Osteoblast (primary cell): ENCODE data around the gene HCAR3. TPM values are rescaled to one million over a fixed set of nuclear protein-coding genes. Genes with fewer than 3 reads are reported as not detected.

Source experiments
- DNase-seq: peaks from one replicate; pipeline ENCODE4 v3.0.0; 2011; ENCODE audit warnings: low spot score, mixed read lengths; ENCODE audit not compliant: insufficient read length; ENCODE audit errors: missing footprints
- H2AFZ ChIP-seq: 2 replicates; pipeline ENCODE4 v1.6.0; 2011; ENCODE audit warnings: mild to moderate bottlenecking, low read length
- H3K27ac ChIP-seq: 2 replicates; pipeline ENCODE4 v1.5.1; 2011; ENCODE audit warnings: mild to moderate bottlenecking, low read depth, low read length, moderate library complexity
- H3K27me3 ChIP-seq: 2 replicates; pipeline ENCODE4 v1.6.0; 2012; ENCODE audit warnings: mild to moderate bottlenecking, control low read depth, inconsistent platforms, low read length, moderate library complexity; ENCODE audit not compliant: insufficient read depth
- H3K36me3 ChIP-seq: 2 replicates; pipeline ENCODE4 v1.5.1; 2011; ENCODE audit warnings: mild to moderate bottlenecking, low read length, control low read depth, moderate library complexity; ENCODE audit not compliant: insufficient read depth
- H3K4me1 ChIP-seq: 2 replicates; pipeline ENCODE4 v1.5.1; 2011; ENCODE audit warnings: mild to moderate bottlenecking, low read length, control low read depth, moderate library complexity; ENCODE audit not compliant: insufficient read depth
- H3K4me2 ChIP-seq: 2 replicates; pipeline ENCODE4 v1.6.0; 2011; ENCODE audit warnings: mild to moderate bottlenecking, low read length; ENCODE audit not compliant: insufficient read depth
- H3K4me3 ChIP-seq: fragments of 200-600 bp; sonication (generic); 3 replicates; pipeline ENCODE4 v1.5.1; 2012; ENCODE audit warnings: mild to moderate bottlenecking, low read length, inconsistent platforms; ENCODE audit not compliant: insufficient read depth
- H3K79me2 ChIP-seq: 2 replicates; pipeline ENCODE4 v1.6.0; 2012; ENCODE audit warnings: mild to moderate bottlenecking, low read length, control low read depth, inconsistent platforms; ENCODE audit not compliant: insufficient read depth
- H3K9me3 ChIP-seq: 2 replicates; pipeline ENCODE4 v1.5.1; 2011; ENCODE audit warnings: low read depth, low read length, control low read depth
- H4K20me1 ChIP-seq: 2 replicates; pipeline ENCODE4 v1.6.0; 2012; ENCODE audit warnings: mild to moderate bottlenecking, low read length, control low read depth; ENCODE audit not compliant: insufficient read depth
- CTCF ChIP-seq: IDR thresholded peaks from 2 replicates; pipeline ENCODE4 v1.5.1; 2011; ENCODE audit warnings: mild to moderate bottlenecking, low read depth, low read length, moderate library complexity; ENCODE audit errors: extremely low read depth
- small RNA-seq: library from RNA; depleted of rRNA; stranded (forward); fragments of <200 nt; gene quantifications from one replicate; pipeline ENCODE3, GENCODE V24; 2012
- total RNA-seq: library from RNA; depleted of rRNA; stranded (reverse); fragments of >200 nt; gene quantifications from 2 replicates; pipeline ENCODE4 v1.2.3, GENCODE V29; 2012

HCAR3 gene
- total RNA-seq, 1 donor = not detected

DNA sequence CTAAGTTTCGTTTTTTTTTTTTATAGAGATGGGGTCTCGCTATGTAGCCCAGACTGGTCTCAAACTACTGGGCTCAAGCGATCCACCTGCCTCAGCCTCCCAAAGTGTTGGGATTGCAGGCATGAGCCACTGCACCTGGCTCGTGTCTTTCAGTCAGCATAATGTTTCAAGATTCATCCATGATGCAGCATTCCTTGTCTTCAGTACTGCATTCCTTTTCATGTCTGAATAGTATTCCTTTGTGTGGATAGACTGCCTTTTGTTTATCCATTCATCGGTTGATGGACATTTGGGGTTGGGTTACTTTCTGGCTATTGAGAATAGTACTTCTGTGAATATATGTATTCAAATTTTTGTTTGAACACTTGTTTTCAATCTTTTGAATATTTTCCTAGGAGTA, 50.9 kb downstream of the HCAR3 start:
- H4K20me1 ChIP-seq = no peaks in the 10 kb centered on the region
- no peak for DNase-seq
- H3K4me1 ChIP-seq = peaks cover 12% of the 10 kb centered on the region
- no peak overlapping the region for H3K27ac ChIP-seq
- H3K4me2 ChIP-seq = no peak overlapping the region
- no peak for TF ChIP-seq CTCF
- H3K9me3 ChIP-seq = no peaks in the 10 kb centered on the region
- H3K36me3 ChIP-seq = no peaks in the 10 kb centered on the region
- H3K27me3 ChIP-seq = no peaks in the 10 kb centered on the region
- no peak overlapping the region for H2AFZ ChIP-seq
- no peaks in the 10 kb centered on the region for H3K79me2 ChIP-seq
- H3K4me3 ChIP-seq = no peak overlapping the region

DNA sequence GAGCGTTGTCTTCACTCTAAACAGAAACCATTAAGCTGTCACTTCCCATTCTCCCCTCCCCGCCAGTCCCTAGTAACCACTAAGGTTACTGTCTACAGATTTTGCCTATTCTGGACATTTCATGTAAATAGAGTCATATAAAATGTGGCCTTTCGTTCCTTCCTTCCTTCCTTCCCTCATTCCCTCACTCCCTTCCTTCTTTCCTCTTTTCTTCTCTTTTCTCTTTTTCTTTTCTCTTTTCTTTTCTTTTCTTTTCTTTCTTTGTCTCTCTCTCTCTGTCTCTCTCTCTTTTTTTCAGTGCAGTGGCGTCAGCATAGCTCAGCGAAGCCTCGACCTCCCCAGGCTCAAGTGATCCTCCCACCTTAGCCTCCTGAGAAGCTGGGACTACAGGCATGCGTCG, 51.3 kb downstream of the HCAR3 start:
- TF ChIP-seq CTCF = no peak
- Histone ChIP-seq H3K4me3 (no peak overlapping the region), H3K36me3 (no peaks in the 10 kb centered on the region), H4K20me1 (no peaks in the 10 kb centered on the region), H3K79me2 (no peaks in the 10 kb centered on the region), H3K9me3 (no peaks in the 10 kb centered on the region), H2AFZ (no peak overlapping the region), H3K4me2 (no peak overlapping the region), H3K4me1 (peaks cover 12% of the 10 kb centered on the region), H3K27ac (no peak overlapping the region), H3K27me3 (no peaks in the 10 kb centered on the region)
- DNase-seq = no peak

Small RNA genes lying within 50 kb of the gene (small RNA-seq; reads per million reads assigned to genes)
- gene AC026333.2 = not detected

Other genes with a start within 250 kb of the HCAR3 start
- gene ZCCHC8, start 215.9 kb downstream of the HCAR3 start, total RNA-seq = 18.9 and 22.8 TPM in 2 replicates
- 41.8 and 43.1 TPM in 2 replicates for gene RSRC2, start 189.9 kb downstream of the HCAR3 start, total RNA-seq
- gene KNTC1, start 189.6 kb downstream of the HCAR3 start, total RNA-seq = 12.3 and 14.7 TPM in 2 replicates
- gene HCAR2, start 13.5 kb downstream of the HCAR3 start, total RNA-seq = not detected in 2 replicates
- gene HCAR1, start 14.0 kb upstream of the HCAR3 start, total RNA-seq = 0.59 and 1.1 TPM in 2 replicates
- gene DENR, start 36.0 kb upstream of the HCAR3 start, total RNA-seq = 37.4 and 44.5 TPM in 2 replicates
- gene CCDC62, start 57.8 kb upstream of the HCAR3 start, total RNA-seq = 0.36 and 1.2 TPM in 2 replicates
- 19.4 and 21.0 TPM in 2 replicates for gene HIP1R, start 118.6 kb upstream of the HCAR3 start, total RNA-seq
- 19.2 and 20.6 TPM in 2 replicates for gene VPS37B, start 179.3 kb upstream of the HCAR3 start, total RNA-seq
- 11.9 and 13.0 TPM in 2 replicates for gene ABCB9, start 249.7 kb upstream of the HCAR3 start, total RNA-seq